Measurements from ENCODE around the gene KIF1A. TPM values are rescaled to one million over a fixed set of nuclear protein-coding genes. Genes with fewer than 3 reads are reported as not detected.

The KIF1A gene
- total RNA-seq, 4 donors from 2014 or later, result 1.2 to 6.9 (median 4.1) TPM

DNA sequence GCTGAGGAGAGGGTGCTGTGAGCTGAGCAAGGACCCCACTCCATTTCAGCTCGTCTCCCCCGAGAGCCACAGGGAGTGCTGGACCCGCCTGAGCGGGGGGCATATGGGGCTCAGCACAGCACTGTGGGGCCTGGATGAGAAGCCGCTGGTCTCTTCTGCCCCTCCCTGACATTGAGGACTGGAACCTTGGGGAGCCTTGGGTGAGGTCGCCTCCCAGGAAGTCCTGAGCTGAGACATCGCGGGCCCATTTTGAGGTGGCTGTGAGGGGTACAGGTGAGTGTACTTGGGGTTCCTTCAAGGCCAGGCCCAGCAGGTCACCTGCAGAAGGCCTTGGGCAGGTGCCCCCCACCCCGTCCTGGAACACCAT is 131.5 kb downstream of the KIF1A start:
- H3K4me1 ChIP-seq, result peaks cover 8 to 15% of the 10 kb centered on the region in 2 donors
- WGBS, 2 donors, result 80 to 98% methylated on average over 1 to 7 of the region's 9 CpGs
- intact Hi-C loops (cut with DNase I), result no loop called here
- no peak for DNase-seq
- H3K27ac ChIP-seq, result no peak overlapping the region
- H3K27me3 ChIP-seq, result no peaks in the 10 kb centered on the region
- no peak for TF ChIP-seq POLR2A (IDR thresholded peaks at IDR 0.05)
- TF ChIP-seq, protein P1, sequence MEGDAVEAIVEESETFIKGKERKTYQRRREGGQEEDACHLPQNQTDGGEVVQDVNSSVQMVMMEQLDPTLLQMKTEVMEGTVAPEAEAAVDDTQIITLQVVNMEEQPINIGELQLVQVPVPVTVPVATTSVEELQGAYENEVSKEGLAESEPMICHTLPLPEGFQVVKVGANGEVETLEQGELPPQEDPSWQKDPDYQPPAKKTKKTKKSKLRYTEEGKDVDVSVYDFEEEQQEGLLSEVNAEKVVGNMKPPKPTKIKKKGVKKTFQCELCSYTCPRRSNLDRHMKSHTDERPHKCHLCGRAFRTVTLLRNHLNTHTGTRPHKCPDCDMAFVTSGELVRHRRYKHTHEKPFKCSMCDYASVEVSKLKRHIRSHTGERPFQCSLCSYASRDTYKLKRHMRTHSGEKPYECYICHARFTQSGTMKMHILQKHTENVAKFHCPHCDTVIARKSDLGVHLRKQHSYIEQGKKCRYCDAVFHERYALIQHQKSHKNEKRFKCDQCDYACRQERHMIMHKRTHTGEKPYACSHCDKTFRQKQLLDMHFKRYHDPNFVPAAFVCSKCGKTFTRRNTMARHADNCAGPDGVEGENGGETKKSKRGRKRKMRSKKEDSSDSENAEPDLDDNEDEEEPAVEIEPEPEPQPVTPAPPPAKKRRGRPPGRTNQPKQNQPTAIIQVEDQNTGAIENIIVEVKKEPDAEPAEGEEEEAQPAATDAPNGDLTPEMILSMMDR (IDR thresholded peaks at IDR 0.05), result no peak
- no peaks in the 10 kb centered on the region for H3K36me3 ChIP-seq
- H3K4me3 ChIP-seq (replicated peaks in 1 of 3), result no peak overlapping the region
- no peaks in the 10 kb centered on the region for H3K9me3 ChIP-seq

DNA sequence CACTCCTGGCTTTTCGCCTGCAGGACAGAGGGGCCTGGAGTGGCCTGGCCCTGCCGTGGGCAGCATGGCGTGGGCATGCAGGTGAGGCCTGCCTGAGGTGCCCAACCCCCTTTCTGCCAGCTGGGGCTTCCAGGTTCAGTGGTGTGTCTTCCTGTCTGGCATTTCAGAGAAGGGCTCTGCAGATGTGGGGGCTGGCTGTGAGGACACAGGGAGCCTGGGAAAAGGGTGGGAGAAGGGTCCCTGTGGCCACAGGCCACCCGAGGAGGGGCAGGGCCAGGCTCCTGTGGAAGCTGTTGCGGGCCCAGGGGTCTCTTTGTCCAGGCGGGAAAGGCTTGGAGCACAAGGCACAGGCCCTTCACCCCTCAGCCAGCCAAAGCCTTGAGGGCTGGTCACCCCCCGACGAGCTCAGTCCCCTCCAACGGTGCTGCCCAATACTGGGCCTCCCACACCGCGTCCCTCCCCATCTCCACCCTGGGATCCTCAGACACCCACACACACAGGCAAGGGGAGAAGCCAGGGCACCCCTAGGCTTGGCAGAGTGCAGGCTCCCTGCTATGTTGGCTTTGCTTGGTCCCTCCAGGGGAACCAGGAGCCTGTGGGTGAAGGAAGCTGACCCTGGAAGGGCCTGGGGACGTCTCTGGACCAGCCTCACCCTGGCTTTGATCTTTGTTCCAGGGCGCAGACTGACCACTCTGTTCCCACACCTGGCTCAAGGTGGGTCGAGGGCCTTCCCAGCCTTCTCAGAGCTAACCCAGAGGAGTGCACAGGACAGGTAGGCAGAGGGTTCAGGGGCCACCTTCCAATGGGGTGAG is 132.1 kb downstream of the KIF1A start:
- intact Hi-C loops (cut with DNase I), result no loop called here
- Histone ChIP-seq H3K9me3 (no peaks in the 10 kb centered on the region), H3K27ac (no peak overlapping the region), H3K4me1 (peaks cover 8 to 15% of the 10 kb centered on the region in 2 donors), H3K27me3 (no peaks in the 10 kb centered on the region), H3K4me3 (replicated peaks in 1 of 3) (no peak overlapping the region), H3K36me3 (no peaks in the 10 kb centered on the region)
- no peak for DNase-seq
- TF ChIP-seq, protein P1 (IDR thresholded peaks at IDR 0.05), result no peak
- no peak for TF ChIP-seq POLR2A (IDR thresholded peaks at IDR 0.05)
- WGBS, 2 donors, result 100% methylated on average over 3 of the region's 14 CpGs; no CpG with 5 or more reads in 1 of the 2 donors

DNA sequence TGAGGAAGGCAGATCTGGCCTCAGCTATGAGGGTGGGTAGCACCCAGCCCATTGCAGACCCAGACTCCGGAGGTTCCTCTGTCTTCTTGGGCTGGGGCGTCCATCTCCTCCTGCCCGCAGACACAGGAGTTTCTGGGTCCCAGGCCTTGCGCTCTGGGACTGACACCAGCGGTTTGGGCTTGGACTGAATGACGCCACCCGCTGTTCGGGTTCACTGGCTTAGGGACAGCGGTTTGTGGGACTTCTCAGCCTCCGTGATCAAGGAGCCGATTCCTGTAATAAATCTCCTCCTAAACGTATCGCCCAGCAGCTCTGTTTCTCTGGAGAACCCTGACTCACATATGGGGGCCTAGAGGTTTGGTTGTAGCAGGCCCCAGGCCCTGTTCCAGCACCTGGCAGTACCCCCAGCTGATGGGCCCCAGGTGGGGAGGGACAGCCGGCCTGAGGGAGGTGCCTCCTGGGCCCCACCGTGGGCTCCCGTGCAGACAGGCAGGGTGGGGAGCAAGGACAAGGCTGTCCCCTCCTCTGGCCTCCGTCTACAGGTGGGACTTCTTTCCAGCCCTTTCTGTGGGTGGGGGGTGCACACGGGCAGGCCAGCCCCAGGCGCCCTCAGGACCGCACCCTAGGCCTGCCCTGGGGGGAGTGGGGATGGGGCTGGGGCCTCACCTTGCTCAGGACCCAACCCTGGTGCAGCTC is 132.8 kb downstream of the KIF1A start:
- Histone ChIP-seq H3K36me3 (no peaks in the 10 kb centered on the region), H3K4me3 (replicated peaks in 1 of 3) (no peak overlapping the region), H3K27ac (no peak overlapping the region), H3K4me1 (peaks cover 8 to 15% of the 10 kb centered on the region in 2 donors), H3K27me3 (no peaks in the 10 kb centered on the region), H3K9me3 (no peaks in the 10 kb centered on the region)
- no peak for TF ChIP-seq POLR2A (IDR thresholded peaks at IDR 0.05)
- TF ChIP-seq, protein P1 (IDR thresholded peaks at IDR 0.05), result no peak
- 70 to 99% methylated on average over 5 to 14 of the region's 20 CpGs for WGBS, 2 donors
- intact Hi-C loops (cut with DNase I), result no loop called here
- peak in 1 of 2 donors; percentile 23 for DNase-seq

DNA sequence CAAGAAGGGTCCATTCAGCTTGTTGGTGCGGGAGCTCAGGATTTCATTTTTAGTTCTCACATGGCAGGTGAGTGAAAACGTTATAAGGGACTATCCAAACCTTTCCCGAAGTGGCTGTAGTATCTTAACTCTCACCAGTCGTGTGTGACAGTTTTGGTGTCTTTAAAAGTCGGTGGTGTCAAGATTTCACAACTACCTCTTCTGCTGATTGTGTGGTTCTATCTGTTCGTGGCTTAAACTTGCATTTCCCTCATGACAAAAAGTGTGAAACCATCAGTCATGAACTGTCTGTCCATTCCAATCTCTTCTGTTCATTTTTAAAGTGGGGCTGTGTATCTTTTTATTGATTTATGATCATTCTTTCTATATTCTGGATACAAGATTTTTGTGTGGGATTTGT is 133.6 kb downstream of the KIF1A start:
- Histone ChIP-seq H3K27me3 (no peaks in the 10 kb centered on the region), H3K36me3 (no peaks in the 10 kb centered on the region), H3K4me1 (peaks cover 8 to 15% of the 10 kb centered on the region in 2 donors), H3K27ac (peak overlapping the region; percentile 34 to 54 (median 42)), H3K9me3 (no peaks in the 10 kb centered on the region), H3K4me3 (replicated peaks in 1 of 3) (no peak overlapping the region)
- 29 to 37% methylated on average over 6 of the region's 6 CpGs for WGBS, 2 donors
- intact Hi-C loops (cut with DNase I), result no loop called here
- TF ChIP-seq POLR2A (IDR thresholded peaks at IDR 0.05), result no peak
- TF ChIP-seq, protein P1 (IDR thresholded peaks at IDR 0.05), result no peak
- DNase-seq, result no peak
